ENCODE results near the gene ZNF155. TPM values are rescaled to one million over a fixed set of nuclear protein-coding genes. Genes with fewer than 3 reads are reported as not detected.

The ZNF155 gene
- total and polyA plus RNA-seq, 4 donors, result 1.7 to 5.5 (median 2.9) TPM

GRCh38 chr19:43956827-43957226 is 27.2 kb upstream of the ZNF155 start:
- H3K9ac ChIP-seq (ENCODE audit: low read depth in 1 of 2, low read length in 2 of 2), result no peak overlapping the region
- 94% methylated on average over 3 of the region's 3 CpGs for WGBS
- H3K4me1 ChIP-seq (ENCODE audit: control insufficient read depth in 4 of 4, insufficient read depth in 4 of 4, low read length in 3 of 4), result peaks cover 0 to 11% (median 0%) of the 10 kb centered on the region in 4 donors
- H3K9me3 ChIP-seq (ENCODE audit: control insufficient read depth in 4 of 4, low read length in 3 of 4), result peaks cover 32 to 69% (median 58%) of the 10 kb centered on the region in 4 donors
- H3K27ac ChIP-seq (ENCODE audit: low read depth in 1 of 2, low read length in 2 of 2), result no peak overlapping the region
- no peaks in the 10 kb centered on the region for H3K27me3 ChIP-seq (ENCODE audit: control insufficient read depth in 4 of 4, insufficient read depth in 4 of 4, low read length in 3 of 4)
- H3K4me3 ChIP-seq (ENCODE audit: low read depth in 1 of 3, low read length in 3 of 3), result peak overlapping the region in 2 of 3 donors; percentile 45 to 47
- TF ChIP-seq HNF4G (IDR thresholded peaks at IDR 0.05) (no peak), HNF4A (conservative IDR thresholded peaks at IDR 0.05) (no peak), ATF3 (IDR thresholded peaks at IDR 0.05) (no peak), JUND (IDR thresholded peaks at IDR 0.05) (no peak), RAD21 (IDR thresholded peaks at IDR 0.05) (no peak), ZBTB33 (IDR thresholded peaks at IDR 0.05) (no peak), FOXA2 (IDR thresholded peaks at IDR 0.05) (no peak), GABPA (IDR thresholded peaks at IDR 0.05 in 1 of 2, conservative IDR thresholded peaks at IDR 0.05 in 1 of 2) (no peak)
- H3K36me3 ChIP-seq (ENCODE audit: control insufficient read depth in 4 of 4, insufficient read depth in 3 of 4, low read depth in 1 of 4, low read length in 3 of 4), result peaks cover 0 to 13% (median 6%) of the 10 kb centered on the region in 4 donors
- DNase-seq (ENCODE audit: low spot score), result no peak

GRCh38 chr19:43957891-43958290 is 26.1 kb upstream of the ZNF155 start:
- Histone ChIP-seq H3K9ac (ENCODE audit: low read depth in 1 of 2, low read length in 2 of 2) (no peak overlapping the region), H3K4me1 (ENCODE audit: control insufficient read depth in 4 of 4, insufficient read depth in 4 of 4, low read length in 3 of 4) (peaks cover 0 to 11% (median 0%) of the 10 kb centered on the region in 4 donors), H3K27ac (ENCODE audit: low read depth in 1 of 2, low read length in 2 of 2) (no peak overlapping the region), H3K27me3 (ENCODE audit: control insufficient read depth in 4 of 4, insufficient read depth in 4 of 4, low read length in 3 of 4) (no peaks in the 10 kb centered on the region), H3K4me3 (ENCODE audit: low read depth in 1 of 3, low read length in 3 of 3) (peak overlapping the region in 2 of 3 donors; percentile 35 to 57), H3K36me3 (ENCODE audit: control insufficient read depth in 4 of 4, insufficient read depth in 3 of 4, low read depth in 1 of 4, low read length in 3 of 4) (peaks cover 2 to 18% (median 9%) of the 10 kb centered on the region in 4 donors), H3K9me3 (ENCODE audit: control insufficient read depth in 4 of 4, low read length in 3 of 4) (peaks cover 36 to 76% (median 62%) of the 10 kb centered on the region in 4 donors)
- WGBS, result 56% methylated on average over 3 of the region's 3 CpGs
- no peak for DNase-seq (ENCODE audit: low spot score)
- TF ChIP-seq HNF4G (IDR thresholded peaks at IDR 0.05) (no peak), RAD21 (IDR thresholded peaks at IDR 0.05) (no peak), YY1 (IDR thresholded peaks at IDR 0.05) (peak; percentile 23), GABPA (IDR thresholded peaks at IDR 0.05 in 1 of 2, conservative IDR thresholded peaks at IDR 0.05 in 1 of 2) (peak in 1 of 2 donors; percentile 46), FOXA1 (IDR thresholded peaks at IDR 0.05) (no peak), REST (IDR thresholded peaks at IDR 0.05) (no peak), MAX (IDR thresholded peaks at IDR 0.05) (peak; percentile 26), JUND (IDR thresholded peaks at IDR 0.05) (no peak), ZBTB33 (IDR thresholded peaks at IDR 0.05) (no peak), NR2F2 (IDR thresholded peaks at IDR 0.05) (no peak), RXRA (IDR thresholded peaks at IDR 0.05) (no peak), HNF4A (conservative IDR thresholded peaks at IDR 0.05) (peak in 1 of 2 donors; percentile 41), FOXA2 (IDR thresholded peaks at IDR 0.05) (peak; percentile 28), EGR1 (IDR thresholded peaks at IDR 0.05; ENCODE audit: low read depth in 2 of 2) (no peak), SP1 (IDR thresholded peaks at IDR 0.05) (no peak), ATF3 (IDR thresholded peaks at IDR 0.05) (no peak)

Measured in liver (tissue), 9 donors.